Lung (tissue), 12 donors: ENCODE results near the gene KCNT1. TPM values are rescaled to one million over a fixed set of nuclear protein-coding genes. Genes with fewer than 3 reads are reported as not detected.

ENCODE experiments used
- ATAC-seq: fragments of 200-7000 bp; cut with Tn5 transposase; one replicate; pipeline ENCODE4 v1.9.1; 2020; ENCODE audit warnings: moderate number of reproducible peaks; ENCODE audit not compliant: insufficient read depth, low FRiP score
- DNase-seq, 3 donors: peaks; one replicate each; pipeline ENCODE4 v3.0.0-alpha.2; 2013 to 2017
- H3K27ac ChIP-seq, 2 donors: one replicate each; pipeline ENCODE4 v1.5.1; 2013; ENCODE audit warnings: mild to moderate bottlenecking in 2 of 2, moderate library complexity in 2 of 2, control low read depth in 1 of 2, inconsistent platforms in 1 of 2, low read depth in 1 of 2, low read length in 1 of 2
- H3K27me3 ChIP-seq, 3 donors: one replicate each; pipeline ENCODE4 v1.5.1; 2013; ENCODE audit warnings: low read length in 2 of 3; ENCODE audit not compliant: control insufficient read depth in 3 of 3, insufficient read depth in 3 of 3
- H3K36me3 ChIP-seq, 4 donors: one replicate each; pipeline ENCODE4 v1.5.1; 2013; ENCODE audit warnings: low read length in 4 of 4, mild to moderate bottlenecking in 1 of 4, moderate library complexity in 1 of 4; ENCODE audit not compliant: control insufficient read depth in 4 of 4, insufficient read depth in 4 of 4
- H3K4me1 ChIP-seq, 5 donors: one replicate each; pipeline ENCODE4 v1.5.1; 2013; ENCODE audit warnings: low read length in 5 of 5, mild to moderate bottlenecking in 2 of 5, moderate library complexity in 1 of 5; ENCODE audit not compliant: control insufficient read depth in 5 of 5, insufficient read depth in 5 of 5
- H3K4me3 ChIP-seq: one replicate; pipeline ENCODE4 v1.5.1; 2013; ENCODE audit warnings: mild to moderate bottlenecking, control low read depth, moderate library complexity
- H3K9ac ChIP-seq, 2 donors: one replicate each; pipeline ENCODE4 v1.5.1; 2013; ENCODE audit warnings: low read length in 2 of 2, control low read depth in 1 of 2; ENCODE audit not compliant: insufficient read depth in 1 of 2
- H3K9me3 ChIP-seq, 4 donors: one replicate each; pipeline ENCODE4 v1.5.1; 2013; ENCODE audit warnings: low read length in 3 of 4, mild to moderate bottlenecking in 1 of 4, moderate library complexity in 1 of 4; ENCODE audit not compliant: control insufficient read depth in 4 of 4, insufficient read depth in 3 of 4
- WGBS, 2 donors: extraction: QIAGEN DNeasy Blood & Tissue Kit; methylation state at CpG; one replicate each; pipeline ENCODE4 v1.1.7; 2013; 5-methylcytosine and 5-hydroxymethylcytosine counted together
- polyA plus RNA-seq, 2 donors: library from polyadenylated mRNA; stranded (reverse); fragments of 200-250 nt; gene quantifications; one replicate each; pipeline ENCODE4 v1.2.1, GENCODE V29; 2013
- total RNA-seq, 2 donors: library from RNA; depleted of rRNA in 1 of 2; stranded (reverse); fragments of >200 nt in 1 of 2; gene quantifications; one replicate each; pipeline ENCODE4 v1.2.1, GENCODE V29; 2014 to 2021
- TF ChIP-seq, protein P1 (sequence below): IDR thresholded peaks from 2 replicates; pipeline ENCODE4 v1.5.1; 2012; ENCODE audit warnings: mild to moderate bottlenecking; ENCODE audit errors: control extremely low read depth, extremely low read depth
- donor health status: control.
- donor health status: control.
- donor health status: Bipolar disorder and iron deficiency.
- donor health status: healthy.
- donor health status: DM: yes; HTN: yes; CAD: no.

The KCNT1 gene
- total and polyA plus RNA-seq, 4 donors = 0.06 to 0.28 (median 0.11) TPM

DNA sequence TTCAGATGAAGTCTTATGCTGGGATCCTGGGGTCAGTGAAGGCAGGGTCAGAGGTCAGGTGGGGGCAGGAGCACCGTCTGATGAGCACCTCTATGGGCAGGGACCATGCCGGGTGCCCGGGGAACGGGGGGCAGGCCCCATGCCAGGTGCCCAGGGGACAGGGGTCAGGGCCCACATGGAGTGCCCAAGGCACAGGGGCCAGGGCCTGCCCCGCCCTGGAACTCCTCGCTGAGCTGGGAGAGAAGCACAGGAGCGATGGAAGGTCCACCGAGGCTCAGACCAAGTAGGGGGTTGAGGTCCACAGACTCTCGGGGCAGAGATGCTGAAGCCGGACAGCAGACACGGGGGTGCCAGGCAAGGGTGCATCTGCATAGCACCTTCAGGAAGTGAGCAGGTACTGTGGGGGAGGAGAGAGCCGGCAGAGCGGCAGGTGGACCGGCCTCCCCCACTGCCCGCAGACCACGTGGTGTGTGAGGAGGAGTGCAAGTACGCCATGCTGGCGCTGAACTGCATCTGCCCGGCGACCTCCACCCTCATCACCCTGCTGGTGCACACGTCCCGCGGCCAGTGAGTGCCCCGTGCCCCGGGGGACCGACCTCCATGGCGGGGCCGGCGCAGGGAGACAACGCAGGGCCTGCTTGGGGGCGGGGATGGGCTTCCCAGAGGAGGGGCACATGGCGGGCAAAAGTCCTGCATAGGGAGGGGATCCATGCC, 67.7 kb downstream of the KCNT1 start:
- no peaks in the 10 kb centered on the region for H3K4me1 ChIP-seq
- no peaks in the 10 kb centered on the region for H3K36me3 ChIP-seq
- H3K4me3 ChIP-seq = no peak overlapping the region
- H3K9ac ChIP-seq = no peak overlapping the region
- no peak overlapping the region for H3K27ac ChIP-seq
- no peak for ATAC-seq
- peaks cover 3 to 5% (median 3%) of the 10 kb centered on the region in 3 donors for H3K27me3 ChIP-seq
- TF ChIP-seq, protein P1, sequence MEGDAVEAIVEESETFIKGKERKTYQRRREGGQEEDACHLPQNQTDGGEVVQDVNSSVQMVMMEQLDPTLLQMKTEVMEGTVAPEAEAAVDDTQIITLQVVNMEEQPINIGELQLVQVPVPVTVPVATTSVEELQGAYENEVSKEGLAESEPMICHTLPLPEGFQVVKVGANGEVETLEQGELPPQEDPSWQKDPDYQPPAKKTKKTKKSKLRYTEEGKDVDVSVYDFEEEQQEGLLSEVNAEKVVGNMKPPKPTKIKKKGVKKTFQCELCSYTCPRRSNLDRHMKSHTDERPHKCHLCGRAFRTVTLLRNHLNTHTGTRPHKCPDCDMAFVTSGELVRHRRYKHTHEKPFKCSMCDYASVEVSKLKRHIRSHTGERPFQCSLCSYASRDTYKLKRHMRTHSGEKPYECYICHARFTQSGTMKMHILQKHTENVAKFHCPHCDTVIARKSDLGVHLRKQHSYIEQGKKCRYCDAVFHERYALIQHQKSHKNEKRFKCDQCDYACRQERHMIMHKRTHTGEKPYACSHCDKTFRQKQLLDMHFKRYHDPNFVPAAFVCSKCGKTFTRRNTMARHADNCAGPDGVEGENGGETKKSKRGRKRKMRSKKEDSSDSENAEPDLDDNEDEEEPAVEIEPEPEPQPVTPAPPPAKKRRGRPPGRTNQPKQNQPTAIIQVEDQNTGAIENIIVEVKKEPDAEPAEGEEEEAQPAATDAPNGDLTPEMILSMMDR = no peak
- WGBS, 2 donors = 85 to 89% methylated on average over 32 of the region's 32 CpGs
- DNase-seq = no peak
- H3K9me3 ChIP-seq = peaks cover 0 to 21% (median 2%) of the 10 kb centered on the region in 4 donors

DNA sequence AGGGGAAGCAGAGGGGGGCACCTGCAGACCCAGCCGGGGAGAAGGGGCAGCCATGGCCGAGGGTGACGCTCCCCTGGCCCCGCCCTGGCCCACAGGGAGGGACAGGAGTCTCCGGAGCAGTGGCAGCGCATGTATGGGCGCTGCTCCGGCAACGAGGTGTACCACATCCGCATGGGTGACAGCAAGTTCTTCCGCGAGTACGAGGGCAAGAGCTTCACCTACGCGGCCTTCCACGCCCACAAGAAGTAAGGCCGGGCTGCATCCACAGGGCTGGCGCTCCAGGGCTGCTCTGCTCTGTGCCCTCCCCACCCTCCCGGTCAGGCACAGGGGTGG, 68.2 kb downstream of the KCNT1 start:
- TF ChIP-seq, protein P1 = no peak
- Histone ChIP-seq H3K4me1 (no peaks in the 10 kb centered on the region), H3K9me3 (peaks cover 0 to 17% (median 2%) of the 10 kb centered on the region in 4 donors), H3K27ac (no peak overlapping the region), H3K4me3 (no peak overlapping the region), H3K36me3 (no peaks in the 10 kb centered on the region), H3K9ac (no peak overlapping the region), H3K27me3 (peaks cover 3 to 5% (median 3%) of the 10 kb centered on the region in 3 donors)
- ATAC-seq (no peak), DNase-seq (no peak)
- 73 to 84% methylated on average over 19 of the region's 19 CpGs for WGBS, 2 donors

- no peak overlapping the region for H3K27ac ChIP-seq
- DNase-seq (no peak), ATAC-seq (no peak)
- no peak overlapping the region for H3K9ac ChIP-seq
- H3K36me3 ChIP-seq = no peaks in the 10 kb centered on the region
- no peaks in the 10 kb centered on the region for H3K4me1 ChIP-seq
- peaks cover 0 to 16% (median 2%) of the 10 kb centered on the region in 4 donors for H3K9me3 ChIP-seq
- TF ChIP-seq, protein P1 = no peak
- no peak overlapping the region for H3K4me3 ChIP-seq
- 88 to 91% methylated on average over 26 of the region's 26 CpGs for WGBS, 2 donors
- peaks cover 3 to 5% (median 3%) of the 10 kb centered on the region in 3 donors for H3K27me3 ChIP-seq
These were observed 68.8 kb downstream of the KCNT1 start for GRCh38 chr9:135770771-135771170.
